Trophoblast cell (in vitro differentiated cells and primary cell): ENCODE results near the gene CGN.

Experiments used
- DNase-seq, 2 donors: peaks; one replicate each; pipeline ENCODE4 v3.0.0-alpha.2; 2016
- H2AFZ ChIP-seq: 2 replicates; pipeline ENCODE4 v1.6.1; 2013; ENCODE audit warnings: low read length, moderate library complexity, mild to moderate bottlenecking; ENCODE audit not compliant: insufficient read depth, poor library complexity
- H2AK5ac ChIP-seq: 2 replicates; pipeline ENCODE4 v1.6.1; 2013; ENCODE audit warnings: mild to moderate bottlenecking, low read length
- H2BK120ac ChIP-seq: 2 replicates; pipeline ENCODE4 v1.6.1; 2013; ENCODE audit warnings: low read length, mild to moderate bottlenecking, moderate library complexity; ENCODE audit not compliant: insufficient read depth, poor library complexity
- H2BK12ac ChIP-seq: 2 replicates; pipeline ENCODE4 v1.6.1; 2013; ENCODE audit warnings: mild to moderate bottlenecking, low read length, moderate library complexity
- H2BK5ac ChIP-seq: 2 replicates; pipeline ENCODE4 v1.6.1; 2013; ENCODE audit warnings: low read length, low read depth, moderate library complexity, mild to moderate bottlenecking; ENCODE audit not compliant: poor library complexity
- H3K14ac ChIP-seq: 2 replicates; pipeline ENCODE4 v1.6.1; 2013; ENCODE audit warnings: mild to moderate bottlenecking, low read length
- H3K18ac ChIP-seq: 2 replicates; pipeline ENCODE4 v1.6.1; 2013; ENCODE audit warnings: mild to moderate bottlenecking, low read length
- H3K23ac ChIP-seq: 2 replicates; pipeline ENCODE4 v1.6.1; 2013; ENCODE audit warnings: low read length
- H3K27ac ChIP-seq: 2 replicates; pipeline ENCODE4 v1.5.1; 2013; ENCODE audit warnings: low read depth, mild to moderate bottlenecking, inconsistent platforms, low read length, moderate library complexity
- H3K27me3 ChIP-seq: 2 replicates; pipeline ENCODE4 v1.6.1; 2013; ENCODE audit warnings: inconsistent platforms, mild to moderate bottlenecking, low read length, moderate library complexity; ENCODE audit not compliant: insufficient read depth
- H3K36me3 ChIP-seq, 2 experiments: 1 replicate in 1 of 2; 2 replicates in 1 of 2; pipeline ENCODE4 v1.6.1; 2013; ENCODE audit warnings: low read length in 2 of 2, mild to moderate bottlenecking in 2 of 2, moderate library complexity in 1 of 2; ENCODE audit not compliant: insufficient read depth in 2 of 2, control insufficient read depth in 1 of 2
- H3K4ac ChIP-seq: 2 replicates; pipeline ENCODE4 v1.6.1; 2013; ENCODE audit warnings: low read depth, mild to moderate bottlenecking, low read length, moderate library complexity
- H3K4me1 ChIP-seq, 2 experiments: 1 replicate in 1 of 2; 2 replicates in 1 of 2; pipeline ENCODE4 v1.6.1; 2013; ENCODE audit warnings: low read length in 2 of 2, mild to moderate bottlenecking in 2 of 2, moderate library complexity in 1 of 2; ENCODE audit not compliant: insufficient read depth in 2 of 2, control insufficient read depth in 1 of 2
- H3K4me2 ChIP-seq: 2 replicates; pipeline ENCODE4 v1.6.1; 2013; ENCODE audit warnings: inconsistent platforms, mild to moderate bottlenecking, low read length, moderate library complexity
- H3K4me3 ChIP-seq: 2 replicates; pipeline ENCODE4 v1.5.1; 2013; ENCODE audit warnings: mild to moderate bottlenecking, low read depth, low read length, inconsistent platforms
- H3K79me1 ChIP-seq: one replicate; pipeline ENCODE4 v1.6.1; 2013; ENCODE audit warnings: low read length
- H3K79me2 ChIP-seq: 2 replicates; pipeline ENCODE4 v1.6.1; 2013; ENCODE audit warnings: low read length, mild to moderate bottlenecking; ENCODE audit not compliant: control insufficient read depth, insufficient read depth, poor library complexity
- H3K9ac ChIP-seq: 2 replicates; pipeline ENCODE4 v1.6.1; 2013; ENCODE audit warnings: mild to moderate bottlenecking, low read length
- H3K9me3 ChIP-seq: 2 replicates; pipeline ENCODE4 v1.6.1; 2013; ENCODE audit warnings: low read depth, mild to moderate bottlenecking, control low read depth, inconsistent platforms, low read length; ENCODE audit not compliant: insufficient read depth
- H4K12ac ChIP-seq: 2 replicates; pipeline ENCODE4 v1.6.1; 2013; ENCODE audit warnings: low read depth, mild to moderate bottlenecking, low read length, moderate library complexity
- H4K8ac ChIP-seq: 2 replicates; pipeline ENCODE4 v1.6.1; 2013; ENCODE audit warnings: low read depth, mild to moderate bottlenecking, low read length, moderate library complexity
- H4K91ac ChIP-seq: one replicate; pipeline ENCODE4 v1.6.1; 2013; ENCODE audit warnings: low read depth, mild to moderate bottlenecking, low read length, moderate library complexity
- WGBS: extraction: QIAGEN DNeasy Blood & Tissue Kit; methylation state at CpG from one replicate; pipeline ENCODE4 v1.1.7; 2013; ENCODE audit warnings: missing lambda C conversion rate; ENCODE audit not compliant: insufficient read length, insufficient coverage; ENCODE audit errors: extremely low coverage; 5-methylcytosine and 5-hydroxymethylcytosine counted together

The CGN gene

GRCh38 chr1:151472856-151473731 lies 38.1 kb upstream of the CGN start:
- no peaks in the 10 kb centered on the region for H3K9me3 ChIP-seq
- H4K91ac ChIP-seq: peak overlapping the region; percentile 95
- no peak overlapping the region for H2AK5ac ChIP-seq
- peak overlapping the region; percentile 50 for H2BK5ac ChIP-seq
- H3K23ac ChIP-seq: no peak overlapping the region
- no peaks in the 10 kb centered on the region for H3K4me1 ChIP-seq
- no peak overlapping the region for H3K27ac ChIP-seq
- no peaks in the 10 kb centered on the region for H3K36me3 ChIP-seq
- WGBS: no CpG with 5 or more reads among the region's 36 CpGs
- H2AFZ ChIP-seq: peak overlapping the region; percentile 92
- H4K8ac ChIP-seq: peak overlapping the region; percentile 96
- peak overlapping the region; percentile 84 for H3K9ac ChIP-seq
- H2BK120ac ChIP-seq: peak overlapping the region; percentile 93
- peak; percentile 6 to 65 for DNase-seq
- peak overlapping the region; percentile 72 for H3K4me3 ChIP-seq
- H3K14ac ChIP-seq: peak overlapping the region; percentile 95
- peak overlapping the region; percentile 65 for H3K4ac ChIP-seq
- H3K79me1 ChIP-seq: peaks cover 3% of the 10 kb centered on the region
- no peaks in the 10 kb centered on the region for H3K27me3 ChIP-seq
- peak overlapping the region; percentile 80 for H4K12ac ChIP-seq
- H3K18ac ChIP-seq: peak overlapping the region; percentile 90
- peaks cover 2% of the 10 kb centered on the region for H3K79me2 ChIP-seq
- peak overlapping the region; percentile 84 for H2BK12ac ChIP-seq
- peak overlapping the region; percentile 62 for H3K4me2 ChIP-seq

GRCh38 chr1:151474745-151475144 lies 36.4 kb upstream of the CGN start:
- Histone ChIP-seq H3K79me2 (peaks cover 2% of the 10 kb centered on the region), H2AK5ac (peak overlapping the region; percentile 48), H4K12ac (peak overlapping the region; percentile 47), H4K91ac (no peak overlapping the region), H3K14ac (no peak overlapping the region), H3K4me3 (no peak overlapping the region), H4K8ac (no peak overlapping the region), H3K4me1 (no peaks in the 10 kb centered on the region), H3K23ac (no peak overlapping the region), H3K27me3 (no peaks in the 10 kb centered on the region), H2AFZ (no peak overlapping the region), H3K18ac (no peak overlapping the region), H3K79me1 (peaks cover 3% of the 10 kb centered on the region), H3K4me2 (no peak overlapping the region), H3K9me3 (no peaks in the 10 kb centered on the region), H3K9ac (no peak overlapping the region), H3K36me3 (no peaks in the 10 kb centered on the region), H2BK120ac (no peak overlapping the region), H3K27ac (no peak overlapping the region), H3K4ac (no peak overlapping the region), H2BK12ac (no peak overlapping the region), H2BK5ac (no peak overlapping the region)
- no CpG with 5 or more reads among the region's 3 CpGs for WGBS
- DNase-seq: no peak

DNA sequence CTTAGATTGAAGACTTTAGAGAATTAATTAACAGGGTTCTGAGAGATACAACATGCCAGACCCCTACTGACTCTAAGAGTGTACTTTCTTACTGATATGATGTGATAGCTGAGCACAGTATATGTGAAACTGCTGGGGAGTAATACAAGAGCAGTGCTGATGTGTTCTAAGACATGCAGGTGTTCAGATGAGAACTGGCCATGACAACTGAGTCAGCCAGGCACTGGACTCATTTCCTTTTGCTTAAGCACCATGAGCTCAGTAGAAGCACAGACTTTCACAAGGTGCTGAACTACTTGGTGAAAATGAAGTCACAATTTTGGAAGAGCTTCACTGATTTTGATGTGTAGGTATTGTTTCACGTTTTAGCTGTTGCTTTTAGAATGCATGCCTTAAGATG lies 36.0 kb upstream of the CGN start:
- H3K4me3 ChIP-seq: no peak overlapping the region
- no peak overlapping the region for H3K4me2 ChIP-seq
- no peaks in the 10 kb centered on the region for H3K9me3 ChIP-seq
- H3K23ac ChIP-seq: no peak overlapping the region
- H3K4ac ChIP-seq: no peak overlapping the region
- no peak overlapping the region for H2BK120ac ChIP-seq
- no CpG with 5 or more reads among the region's 1 CpG for WGBS
- no peak overlapping the region for H2AK5ac ChIP-seq
- no peak overlapping the region for H3K27ac ChIP-seq
- H4K8ac ChIP-seq: no peak overlapping the region
- H2BK12ac ChIP-seq: no peak overlapping the region
- H3K36me3 ChIP-seq: no peaks in the 10 kb centered on the region
- peaks cover 3% of the 10 kb centered on the region for H3K79me1 ChIP-seq
- H3K14ac ChIP-seq: no peak overlapping the region
- no peak overlapping the region for H4K91ac ChIP-seq
- H3K18ac ChIP-seq: no peak overlapping the region
- no peaks in the 10 kb centered on the region for H3K4me1 ChIP-seq
- H2AFZ ChIP-seq: no peak overlapping the region
- no peak overlapping the region for H4K12ac ChIP-seq
- H3K9ac ChIP-seq: no peak overlapping the region
- no peak for DNase-seq
- no peak overlapping the region for H2BK5ac ChIP-seq
- H3K79me2 ChIP-seq: peaks cover 2% of the 10 kb centered on the region
- no peaks in the 10 kb centered on the region for H3K27me3 ChIP-seq

DNA sequence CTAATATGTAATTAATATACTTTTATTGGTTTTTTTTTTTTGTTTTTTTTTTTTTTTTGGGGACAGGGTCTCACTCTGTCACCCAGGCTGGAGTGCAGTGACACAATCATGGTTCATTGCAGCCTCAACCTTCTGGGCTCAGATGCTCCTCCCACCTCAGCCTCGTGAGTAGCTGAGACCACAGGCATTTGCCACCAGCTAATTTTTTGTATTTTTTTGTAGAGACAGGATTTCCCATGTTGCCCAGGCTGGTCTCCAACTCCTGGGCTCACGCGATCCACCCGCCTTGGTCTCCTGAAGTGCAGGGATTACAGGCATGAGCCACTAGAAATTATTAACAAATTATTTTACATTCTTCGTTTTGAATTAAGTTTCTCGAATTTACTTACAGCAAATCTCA lies 35.1 kb upstream of the CGN start:
- H4K8ac ChIP-seq: no peak overlapping the region
- no peaks in the 10 kb centered on the region for H3K36me3 ChIP-seq
- H4K12ac ChIP-seq: no peak overlapping the region
- no peak overlapping the region for H4K91ac ChIP-seq
- DNase-seq: peak; percentile 70 to 79
- peaks cover 3% of the 10 kb centered on the region for H3K79me1 ChIP-seq
- H2AFZ ChIP-seq: no peak overlapping the region
- no peak overlapping the region for H2BK12ac ChIP-seq
- H3K18ac ChIP-seq: no peak overlapping the region
- H3K9me3 ChIP-seq: no peaks in the 10 kb centered on the region
- H2BK120ac ChIP-seq: no peak overlapping the region
- H2AK5ac ChIP-seq: no peak overlapping the region
- H3K23ac ChIP-seq: no peak overlapping the region
- H3K79me2 ChIP-seq: peaks cover 2% of the 10 kb centered on the region
- no peak overlapping the region for H3K9ac ChIP-seq
- no peak overlapping the region for H3K4me3 ChIP-seq
- H2BK5ac ChIP-seq: no peak overlapping the region
- H3K4me1 ChIP-seq: no peaks in the 10 kb centered on the region
- no peak overlapping the region for H3K27ac ChIP-seq
- no peak overlapping the region for H3K14ac ChIP-seq
- H3K27me3 ChIP-seq: no peaks in the 10 kb centered on the region
- WGBS: no CpG with 5 or more reads among the region's 6 CpGs
- H3K4me2 ChIP-seq: no peak overlapping the region
- no peak overlapping the region for H3K4ac ChIP-seq
